NCI-H2196 treated with DMSO at 0.1 percent for 48 hours (cell line): ENCODE results near the gene VRK3.
A peak's percentile ranks its signal among the peaks of the same experiment; 100 is the strongest.
"Not testable (repeated sequence)": the region's sequence is repeated elsewhere in the genome, so short reads cannot be mapped to it uniquely, and the experiment has no call there.

Experiments
- DNase-seq: peaks from one replicate; lab custom pipeline; 2025; ENCODE audit not compliant: unreplicated experiment; lab: John Stamatoyannopoulos, UW

The VRK3 gene, protein sequence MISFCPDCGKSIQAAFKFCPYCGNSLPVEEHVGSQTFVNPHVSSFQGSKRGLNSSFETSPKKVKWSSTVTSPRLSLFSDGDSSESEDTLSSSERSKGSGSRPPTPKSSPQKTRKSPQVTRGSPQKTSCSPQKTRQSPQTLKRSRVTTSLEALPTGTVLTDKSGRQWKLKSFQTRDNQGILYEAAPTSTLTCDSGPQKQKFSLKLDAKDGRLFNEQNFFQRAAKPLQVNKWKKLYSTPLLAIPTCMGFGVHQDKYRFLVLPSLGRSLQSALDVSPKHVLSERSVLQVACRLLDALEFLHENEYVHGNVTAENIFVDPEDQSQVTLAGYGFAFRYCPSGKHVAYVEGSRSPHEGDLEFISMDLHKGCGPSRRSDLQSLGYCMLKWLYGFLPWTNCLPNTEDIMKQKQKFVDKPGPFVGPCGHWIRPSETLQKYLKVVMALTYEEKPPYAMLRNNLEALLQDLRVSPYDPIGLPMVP

DNA sequence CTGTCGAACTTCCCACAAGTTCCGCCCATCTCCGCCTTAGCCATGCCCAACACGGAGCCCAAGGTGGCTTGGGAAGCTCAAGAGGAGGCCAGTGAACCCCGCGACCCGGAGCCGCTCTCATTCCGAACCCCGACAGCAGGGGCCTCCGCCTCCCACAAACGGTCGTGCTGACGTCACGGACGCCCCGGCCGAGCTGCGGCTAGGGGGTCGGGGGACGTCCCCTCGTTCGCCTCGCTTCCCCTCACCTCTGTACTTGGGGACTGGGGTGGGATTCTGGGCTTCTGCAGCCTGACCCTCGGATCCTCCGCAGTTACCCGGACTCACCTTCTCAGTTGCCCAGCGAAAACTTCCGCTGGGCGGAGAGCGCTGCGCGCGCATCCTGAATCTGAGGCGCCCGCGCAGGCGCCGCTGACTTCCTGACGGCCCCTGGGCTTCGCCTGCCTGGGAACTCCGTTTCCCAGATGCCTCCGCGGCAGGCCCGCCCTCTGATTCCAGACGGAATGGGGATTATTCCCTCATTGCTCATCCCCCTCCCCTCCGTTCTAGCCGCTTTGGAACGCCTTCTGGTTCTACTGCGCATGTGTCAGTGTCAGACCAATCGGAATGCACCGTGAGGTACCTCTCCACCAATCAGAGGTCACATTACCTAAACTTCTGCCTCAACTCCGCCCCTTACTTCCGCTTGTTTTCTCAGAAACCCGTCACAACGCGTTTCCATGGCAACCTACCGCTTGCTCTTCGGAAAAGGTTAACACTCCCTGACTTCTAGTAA, at the start of gene VRK3:
TSS of gene VRK3 (minus strand) at position 351 of the 772 bp plus-strand sequence. CDS start 9,210 bp downstream, outside the sequence.
- DNase-seq, result peak; percentile 98

GRCh38 chr19:50068382-50068781, 43.2 kb upstream of the VRK3 start:
- not testable (repeated sequence) for DNase-seq

DNA sequence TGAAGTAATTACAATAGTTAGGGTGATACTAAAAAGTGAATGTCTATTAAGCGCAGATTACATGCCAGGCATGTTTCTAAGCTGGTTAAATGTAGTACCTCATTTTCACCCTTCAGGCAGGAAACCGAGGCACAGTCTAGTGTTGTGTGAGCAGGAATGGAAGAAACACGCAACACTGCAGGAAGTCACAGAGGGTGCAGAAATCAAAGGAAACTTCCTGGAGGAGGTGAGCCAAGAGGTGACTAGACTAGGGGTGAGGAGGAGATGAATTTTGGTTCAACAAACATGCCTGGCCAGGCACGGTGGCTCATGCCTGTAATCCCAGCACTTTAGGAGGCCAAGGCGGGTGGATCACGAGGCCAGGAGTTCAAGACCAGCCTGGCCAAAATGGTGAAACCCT, 42.4 kb upstream of the VRK3 start:
- DNase-seq, result no peak

DNA sequence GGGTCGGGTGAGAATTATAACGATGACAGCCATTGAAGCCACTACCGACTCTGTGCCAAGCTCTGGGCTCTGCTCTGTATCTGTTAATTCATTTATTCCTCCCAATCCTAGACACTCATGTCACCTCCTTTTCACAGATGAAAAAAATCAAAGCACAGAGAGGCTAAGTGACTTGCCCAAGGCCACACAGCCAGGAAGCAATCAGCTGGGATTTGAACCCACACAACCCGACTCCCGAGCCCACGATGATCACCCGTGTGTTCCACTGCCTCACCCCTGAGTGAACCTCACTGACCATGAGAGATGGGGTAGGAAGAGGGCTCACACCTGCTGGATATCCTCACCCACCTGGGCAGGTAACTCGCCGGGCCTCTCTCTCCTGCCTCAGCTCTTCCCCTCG, 40.8 kb upstream of the VRK3 start:
- DNase-seq, result no peak

DNA sequence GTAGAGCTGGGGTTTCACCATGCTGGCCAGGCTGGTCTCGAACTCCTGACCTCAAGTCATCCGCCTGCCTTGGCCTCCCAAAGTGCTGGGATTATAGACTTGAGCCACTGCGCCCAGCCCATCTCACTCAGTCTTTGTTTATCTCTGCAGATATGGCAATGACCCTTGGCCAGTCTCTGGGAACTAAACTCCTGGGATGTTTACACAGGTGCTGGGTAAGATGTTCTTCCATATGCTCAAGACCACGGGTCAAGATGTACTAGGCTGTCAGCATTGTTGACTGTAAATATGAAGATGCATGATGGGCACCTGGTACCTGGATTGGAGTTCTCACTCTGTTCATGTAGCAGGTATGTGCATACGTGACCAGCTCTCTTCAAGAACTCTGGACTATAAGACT, 36.5 kb upstream of the VRK3 start:
- DNase-seq, result no peak

DNA sequence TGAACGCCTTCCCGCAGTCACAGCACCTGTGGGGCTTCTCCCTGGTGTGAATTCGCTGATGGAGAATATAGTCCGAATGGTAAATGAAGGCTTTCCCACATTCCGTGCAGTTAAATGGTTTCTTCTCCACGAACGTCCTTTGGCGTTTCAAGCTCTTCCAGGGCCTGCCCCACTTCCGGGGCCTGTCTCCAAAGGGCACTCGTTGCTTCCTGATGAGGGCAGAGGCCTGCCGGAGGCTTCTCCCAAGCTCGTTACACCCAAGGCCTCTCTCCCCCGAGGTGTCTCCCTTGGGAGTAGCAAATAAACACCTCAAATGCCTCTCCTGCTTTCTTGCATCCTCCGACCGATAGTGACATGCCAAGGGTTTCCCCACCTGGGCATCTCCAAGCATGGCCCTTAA, 34.9 kb upstream of the VRK3 start:
- DNase-seq, result no peak

- no peak for DNase-seq
These were observed 33.9 kb upstream of the VRK3 start for GRCh38 chr19:50059045-50059444.

DNA sequence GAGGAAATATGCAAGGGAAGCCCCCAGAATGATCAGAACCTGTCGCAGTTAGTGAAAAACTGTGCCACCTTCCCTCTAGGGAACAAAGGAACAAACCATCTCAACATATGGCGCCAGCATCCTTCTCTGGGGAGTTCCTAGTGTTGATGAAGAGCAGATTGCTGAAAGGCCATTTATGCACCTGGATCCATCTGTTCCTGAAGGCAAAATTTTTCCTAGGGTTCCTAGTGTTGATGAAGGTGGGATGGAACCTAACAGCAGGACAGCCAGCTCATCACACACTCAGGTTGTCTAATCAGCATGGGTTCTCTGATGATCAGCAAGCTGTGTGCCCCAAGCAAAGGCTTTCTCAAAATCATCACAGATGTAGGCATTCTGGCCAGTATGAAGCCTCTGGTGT, 33.3 kb upstream of the VRK3 start:
- no peak for DNase-seq

GRCh38 chr19:50053119-50053518, 27.9 kb upstream of the VRK3 start:
- no peak for DNase-seq

DNA sequence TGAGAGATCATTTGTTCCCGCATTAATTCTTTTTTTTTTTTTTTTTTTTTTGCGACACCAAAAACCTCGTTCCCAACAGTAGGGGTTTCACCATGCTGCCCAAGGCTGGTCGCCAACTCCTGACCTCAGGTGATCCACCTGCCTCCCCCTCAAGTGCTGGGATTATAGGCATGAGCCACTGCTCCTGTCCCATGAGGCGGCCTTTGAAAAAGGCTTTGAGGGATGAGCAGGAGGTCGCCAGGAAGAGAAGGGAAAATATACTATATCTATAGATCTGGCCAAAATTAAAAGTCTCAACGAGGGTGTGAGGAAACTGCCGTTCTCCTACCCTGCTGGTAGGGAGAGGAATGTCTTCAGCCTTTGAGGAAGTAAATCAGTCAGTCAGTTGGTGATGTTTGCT, 26.8 kb upstream of the VRK3 start:
- DNase-seq, result no peak

DNA sequence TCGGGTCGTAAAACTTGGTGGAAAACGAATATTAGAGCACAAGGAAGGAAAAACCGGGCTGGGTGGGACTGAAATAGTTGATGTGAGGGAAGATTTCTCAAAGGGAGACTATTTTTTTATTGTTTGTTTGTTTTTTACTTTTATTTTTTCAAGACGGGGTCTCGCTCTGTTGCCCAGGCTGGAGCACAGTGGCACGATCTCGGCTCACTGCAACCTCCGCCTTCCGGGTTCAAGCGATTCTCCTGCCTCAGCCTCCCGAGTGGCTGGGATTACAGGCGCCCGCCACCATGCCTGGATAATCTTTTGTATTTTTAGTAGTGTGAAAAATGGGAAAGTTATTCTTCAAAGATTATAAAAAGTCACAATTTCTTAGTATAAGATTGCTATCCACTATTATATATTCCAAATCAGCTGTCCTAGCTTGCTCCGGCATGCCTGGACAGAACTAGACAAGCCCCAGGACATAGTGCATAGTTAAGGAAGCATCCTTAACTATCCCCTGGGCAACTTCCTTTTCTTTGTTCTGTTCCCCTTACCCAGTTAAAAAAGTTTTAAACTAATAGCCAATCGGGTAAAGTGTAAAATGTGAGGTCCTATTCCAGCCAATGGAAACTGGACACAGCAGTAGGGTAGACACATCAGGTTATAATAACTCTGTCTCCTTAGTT, 26.2 kb upstream of the VRK3 start:
- not testable (repeated sequence) for DNase-seq

GRCh38 chr19:50050406-50051227, 25.4 kb upstream of the VRK3 start:
- DNase-seq, result peak; percentile 77

DNA sequence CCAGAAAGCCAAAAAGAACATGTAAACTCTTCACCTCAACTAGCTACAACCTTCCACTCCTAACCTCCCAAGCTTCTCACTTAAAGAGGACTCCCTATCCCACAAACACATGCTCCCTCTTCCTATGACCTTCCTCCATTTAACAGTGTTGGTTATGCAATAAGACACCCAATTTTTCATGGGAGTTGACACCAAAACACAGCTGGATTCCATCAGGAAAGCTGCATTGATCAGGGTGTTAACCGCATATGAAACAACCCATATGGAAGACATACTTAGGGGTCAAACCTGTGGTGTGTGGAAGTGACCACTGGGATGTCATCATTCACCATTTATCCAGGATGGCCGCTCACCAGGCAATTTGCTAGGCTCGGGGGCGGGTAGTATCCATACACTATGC, 22.5 kb upstream of the VRK3 start:
- no peak for DNase-seq

DNA sequence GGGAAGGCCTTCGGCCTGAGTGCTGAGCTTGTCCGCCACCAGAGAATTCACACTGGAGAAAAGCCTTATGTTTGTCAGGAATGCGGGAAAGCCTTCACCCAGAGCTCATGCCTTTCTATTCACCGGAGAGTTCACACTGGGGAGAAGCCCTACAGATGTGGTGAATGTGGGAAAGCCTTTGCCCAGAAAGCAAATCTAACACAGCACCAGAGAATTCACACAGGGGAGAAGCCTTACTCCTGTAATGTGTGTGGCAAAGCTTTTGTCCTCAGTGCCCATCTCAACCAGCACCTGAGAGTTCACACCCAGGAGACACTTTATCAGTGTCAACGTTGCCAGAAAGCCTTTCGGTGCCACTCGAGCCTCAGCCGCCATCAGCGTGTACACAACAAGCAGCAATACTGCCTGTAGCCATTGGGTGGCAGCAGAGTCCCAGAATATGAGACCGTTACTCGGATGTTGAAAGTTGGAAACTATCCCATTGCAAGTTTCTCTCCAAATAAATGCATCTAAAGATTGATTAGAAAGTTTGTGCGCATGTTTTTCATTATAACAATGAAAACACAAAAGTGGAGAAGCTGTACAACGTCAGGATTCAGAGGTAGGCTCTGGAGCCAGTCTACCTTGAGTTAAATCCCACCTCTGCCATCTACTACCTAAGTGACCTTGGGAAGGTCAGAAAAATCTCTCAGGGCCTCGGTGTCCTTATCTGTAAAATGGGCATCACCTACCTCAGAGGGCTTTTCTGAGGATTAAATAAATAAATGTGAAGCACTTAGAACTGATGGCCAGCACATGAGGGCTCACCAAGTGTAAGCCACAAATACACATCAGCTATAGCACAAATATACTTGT, 21.7 kb upstream of the VRK3 start:
- peak; percentile 2 for DNase-seq

DNA sequence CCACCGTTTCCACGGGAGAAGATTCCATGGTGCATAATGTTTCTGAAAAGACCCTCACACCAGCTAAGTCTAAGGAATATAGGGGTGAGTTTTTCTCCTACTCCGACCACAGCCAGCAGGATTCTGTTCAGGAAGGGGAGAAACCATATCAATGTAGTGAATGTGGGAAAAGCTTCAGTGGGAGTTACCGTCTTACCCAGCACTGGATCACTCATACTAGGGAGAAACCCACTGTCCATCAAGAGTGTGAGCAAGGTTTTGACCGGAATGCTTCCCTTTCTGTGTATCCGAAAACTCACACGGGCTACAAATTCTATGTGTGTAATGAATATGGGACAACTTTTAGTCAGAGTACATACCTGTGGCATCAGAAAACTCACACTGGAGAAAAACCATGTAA, 19.8 kb upstream of the VRK3 start:
- no peak for DNase-seq

- DNase-seq, result no peak
These were observed 18.8 kb upstream of the VRK3 start for GRCh38 chr19:50043967-50044366.

- no peak for DNase-seq
These were observed 17.3 kb upstream of the VRK3 start for GRCh38 chr19:50042363-50043024.

- DNase-seq, result no peak
These were observed 15.8 kb upstream of the VRK3 start for GRCh38 chr19:50040967-50041366.

GRCh38 chr19:50039968-50040367, 14.8 kb upstream of the VRK3 start:
- no peak for DNase-seq
